Parathyroid adenoma (tissue), 2 donors: ENCODE results near the gene LAMC2.

Experiments used
- H2AFZ ChIP-seq: fragments of 300-600 bp; sonication (generic); one replicate; pipeline ENCODE4 v1.7.0; 2017; ENCODE audit warnings: antibody characterized with exemption, mild to moderate bottlenecking
- H3K27ac ChIP-seq: fragments of 300-600 bp; sonication (generic); one replicate; pipeline ENCODE4 v1.7.0; 2017
- H3K27me3 ChIP-seq: fragments of 300-600 bp; sonication (generic); one replicate; pipeline ENCODE4 v1.7.0; 2017; ENCODE audit warnings: low read length; ENCODE audit not compliant: control insufficient read depth, insufficient read depth
- H3K36me3 ChIP-seq: fragments of 300-600 bp; sonication (generic); one replicate; pipeline ENCODE4 v1.7.0; 2017; ENCODE audit warnings: low read length; ENCODE audit not compliant: control insufficient read depth, insufficient read depth
- H3K4me1 ChIP-seq: fragments of 300-600 bp; sonication (generic); one replicate; pipeline ENCODE4 v1.7.0; 2017; ENCODE audit warnings: control low read depth
- H3K4me2 ChIP-seq: fragments of 300-600 bp; sonication (generic); one replicate; pipeline ENCODE4 v1.7.0; 2017; ENCODE audit warnings: low read length
- H3K4me3 ChIP-seq: fragments of 300-600 bp; sonication (generic); one replicate; pipeline ENCODE4 v1.7.0; 2017; ENCODE audit warnings: low read depth, low read length
- H3K79me2 ChIP-seq: fragments of 300-600 bp; sonication (generic); one replicate; pipeline ENCODE4 v1.7.0; 2017; ENCODE audit warnings: control low read depth
- H3K9ac ChIP-seq: fragments of 300-600 bp; sonication (generic); one replicate; pipeline ENCODE4 v1.7.0; 2017; ENCODE audit warnings: mild to moderate bottlenecking
- H3K9me3 ChIP-seq: fragments of 300-600 bp; sonication (generic); one replicate; pipeline ENCODE4 v1.7.0; 2017; ENCODE audit warnings: low read length; ENCODE audit not compliant: control insufficient read depth
- TF ChIP-seq, protein P1 (sequence below): fragments of 300-600 bp; sonication (generic); IDR thresholded peaks from one replicate; pipeline ENCODE4 v1.7.0; 2017; ENCODE audit warnings: antibody characterized with exemption, mild to moderate bottlenecking
- donor health status: primary hyperparathyroidism.

Gene LAMC2

DNA sequence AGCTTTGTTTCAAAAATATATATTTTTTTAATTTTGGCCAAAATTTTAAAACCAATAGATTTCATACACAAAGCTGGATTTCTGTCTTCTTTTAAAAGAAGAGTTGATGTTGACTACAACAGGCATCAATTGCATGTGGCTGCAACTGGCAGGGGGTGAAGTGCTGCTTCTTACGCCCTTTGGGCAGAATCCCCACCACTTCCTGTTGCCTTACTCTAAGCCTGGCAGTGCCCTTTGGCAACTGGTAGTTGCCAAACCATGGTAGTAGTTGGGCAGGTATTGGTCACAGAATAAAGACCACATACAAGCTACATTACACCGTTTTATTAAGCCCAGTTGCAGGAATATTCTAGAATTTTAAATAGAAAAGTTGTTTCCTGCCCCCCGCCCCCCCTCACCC is 17.0 kb downstream of the LAMC2 start:
- TF ChIP-seq, protein P1, sequence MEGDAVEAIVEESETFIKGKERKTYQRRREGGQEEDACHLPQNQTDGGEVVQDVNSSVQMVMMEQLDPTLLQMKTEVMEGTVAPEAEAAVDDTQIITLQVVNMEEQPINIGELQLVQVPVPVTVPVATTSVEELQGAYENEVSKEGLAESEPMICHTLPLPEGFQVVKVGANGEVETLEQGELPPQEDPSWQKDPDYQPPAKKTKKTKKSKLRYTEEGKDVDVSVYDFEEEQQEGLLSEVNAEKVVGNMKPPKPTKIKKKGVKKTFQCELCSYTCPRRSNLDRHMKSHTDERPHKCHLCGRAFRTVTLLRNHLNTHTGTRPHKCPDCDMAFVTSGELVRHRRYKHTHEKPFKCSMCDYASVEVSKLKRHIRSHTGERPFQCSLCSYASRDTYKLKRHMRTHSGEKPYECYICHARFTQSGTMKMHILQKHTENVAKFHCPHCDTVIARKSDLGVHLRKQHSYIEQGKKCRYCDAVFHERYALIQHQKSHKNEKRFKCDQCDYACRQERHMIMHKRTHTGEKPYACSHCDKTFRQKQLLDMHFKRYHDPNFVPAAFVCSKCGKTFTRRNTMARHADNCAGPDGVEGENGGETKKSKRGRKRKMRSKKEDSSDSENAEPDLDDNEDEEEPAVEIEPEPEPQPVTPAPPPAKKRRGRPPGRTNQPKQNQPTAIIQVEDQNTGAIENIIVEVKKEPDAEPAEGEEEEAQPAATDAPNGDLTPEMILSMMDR: no peak
- Histone ChIP-seq H3K79me2 (no peaks in the 10 kb centered on the region), H3K27me3 (no peaks in the 10 kb centered on the region)

DNA sequence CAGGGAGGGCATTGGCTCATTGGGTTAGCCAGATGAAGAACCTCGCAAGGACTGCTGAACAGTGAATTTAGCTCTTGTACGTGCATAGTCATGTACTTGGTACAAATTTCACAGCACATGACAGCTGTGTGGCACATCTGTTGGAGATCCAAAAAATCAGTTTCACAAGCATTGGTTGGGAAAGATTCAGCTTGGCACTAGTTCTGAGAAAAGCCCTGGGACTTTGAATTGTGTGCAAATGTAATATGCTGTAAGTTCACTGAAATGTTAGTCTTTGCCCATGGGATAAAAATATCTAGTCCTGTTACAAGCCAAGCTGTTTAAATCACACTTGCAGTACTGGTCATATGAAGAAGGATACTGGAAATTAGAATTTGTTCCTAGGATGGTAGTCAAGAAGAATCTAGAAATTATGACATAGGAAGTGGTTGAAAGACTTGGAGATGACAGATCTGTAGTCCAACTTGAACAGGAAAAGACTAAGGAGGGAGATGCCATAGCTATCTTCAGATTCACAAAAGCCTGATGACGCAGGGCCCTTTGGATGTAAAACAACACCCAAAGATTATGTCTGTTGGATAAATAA is 19.2 kb downstream of the LAMC2 start:
- H3K27ac ChIP-seq: no peak overlapping the region
- H3K4me2 ChIP-seq: no peak overlapping the region
- no peaks in the 10 kb centered on the region for H3K4me1 ChIP-seq
- no peak overlapping the region for H2AFZ ChIP-seq
- no peaks in the 10 kb centered on the region for H3K79me2 ChIP-seq
- H3K9me3 ChIP-seq: no peaks in the 10 kb centered on the region
- no peak overlapping the region for H3K9ac ChIP-seq
- no peak overlapping the region for H3K4me3 ChIP-seq
- no peaks in the 10 kb centered on the region for H3K27me3 ChIP-seq
- no peaks in the 10 kb centered on the region for H3K36me3 ChIP-seq
- TF ChIP-seq, protein P1: no peak

More for the DNA sequence above, 17.0 kb downstream of the LAMC2 start:
- H3K9me3 ChIP-seq: no peaks in the 10 kb centered on the region
- no peak overlapping the region for H3K4me2 ChIP-seq
- H3K27ac ChIP-seq: no peak overlapping the region
- no peaks in the 10 kb centered on the region for H3K4me1 ChIP-seq
- no peak overlapping the region for H3K4me3 ChIP-seq
- H3K9ac ChIP-seq: no peak overlapping the region
- no peaks in the 10 kb centered on the region for H3K36me3 ChIP-seq
- no peak overlapping the region for H2AFZ ChIP-seq

DNA sequence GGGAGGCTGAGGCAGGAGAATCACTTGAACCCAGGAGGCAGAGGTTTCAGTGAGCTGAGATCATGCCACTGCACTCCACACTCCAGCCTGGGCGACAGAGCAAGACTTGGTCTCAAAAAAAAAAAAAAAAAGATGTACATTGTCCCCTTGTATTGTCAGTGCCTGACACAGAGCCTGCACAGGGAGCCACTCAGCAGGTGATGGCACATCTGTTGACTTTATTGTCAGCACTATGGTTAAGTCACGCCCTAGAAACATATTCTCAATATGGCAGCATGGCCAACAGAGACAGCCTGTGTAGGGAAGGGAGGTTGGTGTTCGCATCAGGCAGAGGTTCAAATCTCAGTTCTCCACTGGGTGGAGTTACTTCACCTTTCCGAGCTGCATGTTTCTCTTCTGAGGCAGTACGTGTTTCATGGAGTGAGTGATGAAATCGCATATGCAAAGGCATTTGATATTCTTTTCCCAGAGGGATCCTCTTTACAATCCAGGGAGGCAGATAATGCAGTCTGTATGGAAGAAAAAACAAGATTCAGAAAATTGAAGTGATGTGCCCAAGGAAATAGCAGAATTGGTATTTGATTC is 20.6 kb downstream of the LAMC2 start:
- Histone ChIP-seq H3K27me3 (no peaks in the 10 kb centered on the region), H3K4me2 (no peak overlapping the region), H3K36me3 (no peaks in the 10 kb centered on the region), H3K79me2 (no peaks in the 10 kb centered on the region), H3K27ac (no peak overlapping the region), H3K4me3 (no peak overlapping the region), H3K9ac (no peak overlapping the region), H3K9me3 (no peaks in the 10 kb centered on the region), H3K4me1 (no peaks in the 10 kb centered on the region), H2AFZ (no peak overlapping the region)
- TF ChIP-seq, protein P1: no peak

DNA sequence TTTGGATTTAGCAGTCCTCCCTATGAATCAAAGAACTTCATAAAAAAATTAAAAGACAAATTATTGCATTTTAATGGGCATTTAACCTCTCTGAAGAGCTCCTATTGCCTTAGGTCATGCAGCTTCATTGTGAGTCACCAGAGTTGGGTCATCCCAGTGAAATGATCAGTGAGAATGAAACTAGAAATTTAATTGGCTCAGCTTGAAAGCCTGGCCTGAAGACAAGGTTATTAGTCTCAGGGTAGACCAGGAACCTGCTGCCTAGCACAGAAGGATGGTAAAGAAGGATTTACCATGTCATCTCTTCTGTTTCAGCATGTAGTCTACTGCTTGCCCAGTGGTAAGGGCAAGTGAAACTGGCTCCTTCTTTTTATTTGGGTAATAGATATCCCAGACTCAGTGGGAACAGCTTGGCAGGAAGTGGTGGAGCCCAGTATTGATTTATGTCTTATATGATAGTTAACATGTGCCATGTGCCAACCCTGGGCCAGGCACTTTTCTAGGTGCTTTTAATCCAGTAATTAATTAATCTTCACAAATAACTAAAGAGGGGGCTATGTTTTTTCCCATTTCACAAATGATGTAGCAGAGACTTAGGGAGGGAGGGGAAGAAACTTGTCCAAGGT is 23.6 kb downstream of the LAMC2 start:
- H3K27ac ChIP-seq: no peak overlapping the region
- no peak overlapping the region for H2AFZ ChIP-seq

More for the DNA sequence above, 23.6 kb downstream of the LAMC2 start:
- H3K9me3 ChIP-seq: no peaks in the 10 kb centered on the region
- TF ChIP-seq, protein P1: no peak
- H3K36me3 ChIP-seq: no peaks in the 10 kb centered on the region
- no peak overlapping the region for H3K4me3 ChIP-seq
- H3K79me2 ChIP-seq: no peaks in the 10 kb centered on the region
- no peaks in the 10 kb centered on the region for H3K27me3 ChIP-seq
- no peak overlapping the region for H3K4me2 ChIP-seq
- no peak overlapping the region for H3K9ac ChIP-seq
- no peaks in the 10 kb centered on the region for H3K4me1 ChIP-seq
